Lower leg skin (tissue), 3 donors: ENCODE results near the gene CPO.

ENCODE experiments used
- CTCF ChIP-seq, 3 donors: fragments of 450-650 bp; IDR thresholded peaks; one replicate each; pipeline ENCODE4 v1.5.1; 2016; ENCODE audit warnings: antibody characterized with exemption in 3 of 3, mild to moderate bottlenecking in 3 of 3, moderate library complexity in 2 of 3
- POLR2A ChIP-seq, 2 donors: fragments of 450-650 bp; IDR thresholded peaks; one replicate each; pipeline ENCODE4 v1.6.1; 2016 to 2017; ENCODE audit warnings: antibody characterized with exemption in 2 of 2, mild to moderate bottlenecking in 1 of 2, moderate library complexity in 1 of 2

- TF ChIP-seq CTCF (IDR thresholded peaks at IDR 0.05) (no peak), POLR2A (IDR thresholded peaks at IDR 0.05) (no peak)
Observed at GRCh38 chr2:207012461-207012860, 73.1 kb downstream of the CPO start.
